ENCODE measurements around the gene MGRN1.

GRCh38 chr16:4661661-4662060, 37.0 kb downstream of the MGRN1 start:
- TF ChIP-seq SUZ12 (IDR thresholded peaks at IDR 0.05; ENCODE audit: extremely low read depth, insufficient read depth, insufficient read length) (no peak), ZNF274 (IDR thresholded peaks at IDR 0.05; ENCODE audit: low read depth, low read length) (no peak)

All from NT2/D1 (cell line).